Ishikawa (cell line): ENCODE measurements around the gene THSD4.

Experiments used
- EGR1 ChIP-seq: IDR thresholded peaks from 2 replicates; pipeline ENCODE4 v1.6.1; 2012
- MAX ChIP-seq: IDR thresholded peaks from 2 replicates; pipeline ENCODE4 v1.6.1; 2012
- TAF1 ChIP-seq: IDR thresholded peaks from 2 replicates; pipeline ENCODE4 v1.6.1; 2012; ENCODE audit warnings: low read depth, mild to moderate bottlenecking

- TF ChIP-seq TAF1 (no peak), MAX (no peak), EGR1 (no peak)
Observed at GRCh38 chr15:71294251-71294910, 179.1 kb downstream of the THSD4 start.
